Fibroblast of upper back skin (primary cell): ENCODE data around the gene CAPN8.
A peak's percentile ranks its signal among the peaks of the same experiment; 100 is the strongest.

ENCODE experiments used
- DNase-seq: peaks from one replicate; pipeline ENCODE4 v3.0.0-alpha.2; 2013

CAPN8 gene

GRCh38 chr1:223609977-223610376 is 55.5 kb downstream of the CAPN8 start:
- DNase-seq, result no peak

GRCh38 chr1:223609066-223609465 is 56.4 kb downstream of the CAPN8 start:
- no peak for DNase-seq

DNA sequence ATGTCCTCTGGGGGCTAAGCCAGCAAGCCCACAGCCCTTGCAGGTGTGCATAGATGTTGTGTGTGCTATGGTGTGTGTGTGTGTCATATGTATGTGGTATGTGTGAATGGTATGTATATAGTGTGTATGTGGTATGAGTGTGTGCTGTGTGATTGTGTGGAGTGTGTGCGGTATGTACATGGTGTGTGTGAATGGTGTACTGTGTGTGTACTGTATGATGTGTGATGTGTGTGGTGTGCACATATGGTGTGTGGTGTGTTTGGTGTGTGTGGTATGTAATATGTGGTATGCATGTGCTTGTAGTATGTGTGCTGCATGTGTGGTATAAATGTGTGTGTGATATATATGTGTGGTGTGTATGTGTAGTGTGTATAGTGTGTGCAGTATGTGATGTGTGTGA is 107.0 kb downstream of the CAPN8 start:
- DNase-seq, result no peak

DNA sequence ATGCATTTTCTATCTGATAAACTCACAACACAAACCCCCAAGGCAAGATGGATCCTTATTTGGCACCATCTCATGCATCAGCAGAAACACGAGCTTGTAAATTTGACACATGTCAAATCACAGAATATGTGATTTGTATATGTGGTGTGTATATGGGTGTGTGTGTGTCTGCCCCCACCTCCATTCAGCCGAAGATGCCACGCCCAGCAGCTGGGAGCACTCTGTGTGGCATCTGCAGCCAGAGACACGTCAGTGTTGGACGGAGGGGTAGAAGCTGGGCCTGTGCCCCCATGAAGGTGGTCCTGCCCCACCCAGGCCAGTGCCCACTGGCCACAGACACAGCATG is 108.4 kb downstream of the CAPN8 start:
- no peak for DNase-seq

GRCh38 chr1:223556414-223557129 is 108.9 kb downstream of the CAPN8 start:
- DNase-seq, result peak; percentile 4

GRCh38 chr1:223553957-223554356 is 111.5 kb downstream of the CAPN8 start:
- DNase-seq, result no peak

DNA sequence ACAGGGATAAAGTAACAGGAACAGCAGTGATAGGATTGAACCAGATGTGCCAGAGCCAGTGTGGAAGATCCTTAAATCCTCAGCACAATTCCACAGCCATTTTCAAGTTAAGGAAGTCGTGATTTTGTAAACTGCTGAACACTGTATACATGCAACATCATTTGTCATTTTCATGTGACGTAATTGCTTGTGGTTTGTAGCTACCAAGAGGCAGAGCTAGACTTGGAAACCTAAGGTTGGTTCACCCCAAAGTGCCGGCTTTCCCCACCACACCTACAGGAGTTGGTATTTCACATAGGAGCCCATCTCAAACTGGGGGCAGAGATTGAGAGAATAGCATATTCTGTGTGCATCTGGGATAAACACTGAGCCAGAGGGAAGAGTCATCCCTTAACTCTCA is 113.9 kb downstream of the CAPN8 start:
- no peak for DNase-seq

GRCh38 chr1:223549740-223550139 is 115.8 kb downstream of the CAPN8 start:
- no peak for DNase-seq

DNA sequence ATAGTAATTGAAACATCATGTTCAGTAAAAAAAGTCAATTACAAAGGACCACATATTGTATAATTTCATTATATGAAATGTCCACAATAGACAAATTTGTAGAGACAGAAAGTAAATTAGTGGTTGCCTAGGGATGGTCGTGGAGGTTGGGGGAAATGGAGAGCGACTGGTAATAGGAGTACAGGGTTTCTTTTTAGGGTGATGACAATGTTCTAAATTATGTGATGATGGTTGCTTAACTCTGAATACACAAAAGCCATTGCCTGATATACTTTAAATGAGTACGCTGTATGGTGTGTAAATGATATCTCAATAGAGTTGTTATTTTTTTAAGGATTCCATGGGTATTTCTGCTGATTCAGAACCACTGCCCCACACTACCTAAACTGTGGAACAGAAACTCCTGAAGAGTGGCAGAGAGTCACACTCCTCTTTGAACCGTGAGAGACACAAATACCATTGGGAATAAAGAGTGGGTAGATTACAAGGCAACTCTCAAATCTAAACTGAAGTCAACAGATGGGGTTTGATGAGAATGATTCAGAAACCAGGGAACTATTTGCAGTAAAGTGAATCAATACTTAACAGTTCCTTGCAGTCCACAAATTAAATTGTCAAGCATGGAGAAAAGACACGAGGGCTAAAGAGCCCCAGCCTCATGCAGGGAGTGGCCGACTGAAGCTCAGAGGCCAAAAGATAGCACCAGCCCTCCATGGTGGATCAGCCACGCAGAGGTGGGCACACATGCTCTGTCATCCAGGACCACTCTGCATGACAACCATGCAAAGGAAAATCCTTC is 118.0 kb downstream of the CAPN8 start:
- DNase-seq, result no peak

DNA sequence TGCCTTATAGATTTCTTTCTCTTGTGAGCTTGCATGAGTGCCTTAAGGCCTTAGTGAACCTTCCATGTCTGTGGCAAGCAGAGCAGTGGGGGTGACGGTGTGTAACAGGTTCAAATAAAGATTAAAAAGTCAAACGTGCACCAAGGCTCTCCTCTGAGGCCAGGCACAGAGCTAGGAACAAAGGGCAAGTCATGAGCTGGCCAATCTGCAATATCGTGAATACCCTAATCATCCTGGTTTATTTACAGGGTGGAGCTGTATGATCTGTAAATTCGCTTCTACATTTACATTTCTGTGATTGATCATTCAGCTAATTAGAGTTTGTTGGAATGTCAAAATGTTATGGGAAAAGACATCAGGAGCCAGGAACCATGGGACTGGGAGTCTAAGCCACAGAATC is 120.2 kb downstream of the CAPN8 start:
- no peak for DNase-seq

- no peak for DNase-seq
Observed at GRCh38 chr1:223543560-223543959, 121.9 kb downstream of the CAPN8 start.

GRCh38 chr1:223542831-223543230 is 122.7 kb downstream of the CAPN8 start:
- no peak for DNase-seq

- DNase-seq, result no peak
Observed at GRCh38 chr1:223540485-223541106, 124.9 kb downstream of the CAPN8 start.

DNA sequence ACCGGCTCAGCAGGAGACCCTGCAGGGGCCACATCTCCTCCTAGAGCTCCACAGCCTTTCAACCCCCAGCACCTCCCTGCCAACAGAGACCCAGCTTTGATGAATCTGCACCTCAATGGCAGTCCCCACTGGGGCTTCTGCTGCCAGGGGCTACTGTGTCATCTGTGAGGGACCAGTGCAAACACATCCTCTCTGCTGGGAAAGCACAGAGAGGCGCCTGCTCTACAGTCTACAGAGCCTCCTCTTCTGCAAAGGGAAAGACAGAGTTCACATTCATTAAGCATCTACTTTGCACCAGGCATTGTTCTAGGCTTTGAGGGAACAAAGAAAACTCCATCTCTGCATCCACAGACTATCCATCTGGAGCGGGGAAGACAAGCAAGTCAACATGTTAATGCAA is 125.8 kb downstream of the CAPN8 start:
- no peak for DNase-seq

DNA sequence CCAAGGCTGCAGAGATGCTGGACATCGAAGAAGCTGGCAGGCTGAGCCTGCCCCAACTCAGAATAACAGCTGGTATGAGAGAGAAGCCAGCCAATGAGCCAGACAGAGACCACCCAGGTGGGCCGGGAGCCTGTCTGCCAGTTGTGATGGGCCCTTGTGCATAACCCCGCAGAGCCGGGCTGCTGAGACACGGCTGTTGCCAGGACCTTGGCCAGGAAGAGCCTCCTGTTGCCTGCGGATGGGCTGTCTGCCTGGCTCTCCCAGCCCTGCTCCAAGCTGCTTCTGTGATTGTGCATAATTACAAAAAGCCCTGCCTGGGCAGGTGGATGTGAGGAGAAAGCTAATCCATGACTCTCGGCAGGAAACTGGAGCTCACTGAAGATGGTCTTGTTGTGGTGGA is 126.5 kb downstream of the CAPN8 start:
- DNase-seq, result no peak

- no peak for DNase-seq
Observed at GRCh38 chr1:223535319-223535718, 130.2 kb downstream of the CAPN8 start.

DNA sequence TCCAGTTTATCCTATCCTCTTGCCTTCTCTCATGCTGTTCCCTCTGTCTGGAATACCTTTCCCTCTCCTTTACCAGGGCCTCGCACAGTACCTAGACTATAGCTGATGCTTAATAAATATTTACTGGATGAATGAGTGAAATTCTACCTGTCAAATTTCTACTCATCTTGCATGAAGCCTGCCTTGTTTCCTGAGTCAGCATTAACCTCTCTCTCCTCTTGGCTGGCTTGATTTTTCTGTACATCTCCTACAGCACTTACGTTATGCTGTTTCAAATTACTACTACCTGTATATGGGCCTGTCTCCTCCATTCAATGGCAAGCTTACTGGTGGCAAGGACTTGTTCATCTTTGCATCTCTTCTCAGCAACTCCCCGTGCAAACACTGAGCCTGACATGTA is 130.8 kb downstream of the CAPN8 start:
- no peak for DNase-seq

GRCh38 chr1:223533708-223534107 is 131.8 kb downstream of the CAPN8 start:
- no peak for DNase-seq

GRCh38 chr1:223531742-223532341 is 133.7 kb downstream of the CAPN8 start:
- peak; percentile 21 for DNase-seq

DNA sequence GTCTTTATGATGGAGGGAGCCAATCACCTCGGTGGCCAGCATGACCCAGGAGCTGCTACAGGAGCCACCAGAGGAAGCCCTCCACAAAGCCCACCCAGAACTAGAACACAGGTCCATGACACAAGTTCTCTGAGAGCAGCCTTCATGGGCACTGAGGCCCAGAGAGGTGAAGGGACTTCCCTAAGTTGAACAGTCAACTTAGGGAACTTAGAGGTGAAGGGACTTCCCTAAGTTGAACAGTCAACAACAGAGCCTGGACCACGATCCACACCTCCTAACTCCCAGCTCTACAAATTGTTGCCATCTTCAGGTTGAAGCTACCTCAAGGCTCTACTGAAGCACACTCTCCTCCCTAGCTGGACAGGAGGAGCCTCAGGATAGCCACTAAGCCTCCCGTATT is 139.5 kb downstream of the CAPN8 start:
- no peak for DNase-seq

GRCh38 chr1:223525546-223525945 is 140.0 kb downstream of the CAPN8 start:
- no peak for DNase-seq

GRCh38 chr1:223524930-223525451 is 140.5 kb downstream of the CAPN8 start:
- no peak for DNase-seq

DNA sequence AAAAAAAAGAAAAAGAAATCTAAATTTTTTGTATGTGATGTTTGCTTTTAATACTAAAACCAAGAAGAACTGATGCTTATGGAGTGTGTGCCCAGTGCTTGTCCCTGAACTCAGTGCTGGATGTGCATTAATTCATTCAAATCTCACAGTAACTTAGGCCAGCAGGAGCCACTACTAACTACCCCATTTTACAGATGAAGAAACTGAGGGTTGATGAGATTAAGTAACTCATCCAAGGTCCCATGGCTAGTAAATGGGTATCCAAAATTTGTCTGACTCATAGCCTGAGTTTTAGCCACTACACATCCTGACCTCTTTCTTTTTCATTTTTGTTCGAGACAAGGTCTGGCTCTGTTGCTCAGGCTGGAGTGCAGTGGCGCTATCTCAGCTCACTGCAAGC is 144.4 kb downstream of the CAPN8 start:
- DNase-seq, result no peak

GRCh38 chr1:223520200-223520599 is 145.3 kb downstream of the CAPN8 start:
- no peak for DNase-seq
